ENCODE results near the gene ARHGEF10L.

ARHGEF10L gene

DNA sequence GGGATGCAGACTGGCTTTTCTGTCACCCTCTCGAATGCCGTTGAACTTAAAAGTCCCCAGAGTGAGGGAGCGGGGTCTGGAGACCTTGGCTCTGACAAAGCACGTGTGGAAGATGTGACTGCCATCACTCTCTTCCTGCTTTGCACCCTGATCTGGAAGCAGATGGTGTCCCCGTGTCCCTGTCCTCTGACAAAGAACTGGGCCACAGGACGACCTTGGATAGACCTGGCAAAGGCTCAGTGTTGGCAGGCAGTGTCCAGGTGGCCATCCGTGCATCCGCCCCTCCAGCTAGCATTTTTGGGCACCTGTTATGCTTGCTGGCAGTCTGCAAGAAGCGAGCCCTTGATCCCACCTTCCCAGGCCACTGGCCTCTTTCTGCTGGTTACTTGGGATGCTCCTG, 27.4 kb downstream of the ARHGEF10L start:
- no peak for TF ChIP-seq EZH2phosphoT487 (conservative IDR thresholded peaks at IDR 0.05; ENCODE audit: low read length)
- TF ChIP-seq, protein P1, sequence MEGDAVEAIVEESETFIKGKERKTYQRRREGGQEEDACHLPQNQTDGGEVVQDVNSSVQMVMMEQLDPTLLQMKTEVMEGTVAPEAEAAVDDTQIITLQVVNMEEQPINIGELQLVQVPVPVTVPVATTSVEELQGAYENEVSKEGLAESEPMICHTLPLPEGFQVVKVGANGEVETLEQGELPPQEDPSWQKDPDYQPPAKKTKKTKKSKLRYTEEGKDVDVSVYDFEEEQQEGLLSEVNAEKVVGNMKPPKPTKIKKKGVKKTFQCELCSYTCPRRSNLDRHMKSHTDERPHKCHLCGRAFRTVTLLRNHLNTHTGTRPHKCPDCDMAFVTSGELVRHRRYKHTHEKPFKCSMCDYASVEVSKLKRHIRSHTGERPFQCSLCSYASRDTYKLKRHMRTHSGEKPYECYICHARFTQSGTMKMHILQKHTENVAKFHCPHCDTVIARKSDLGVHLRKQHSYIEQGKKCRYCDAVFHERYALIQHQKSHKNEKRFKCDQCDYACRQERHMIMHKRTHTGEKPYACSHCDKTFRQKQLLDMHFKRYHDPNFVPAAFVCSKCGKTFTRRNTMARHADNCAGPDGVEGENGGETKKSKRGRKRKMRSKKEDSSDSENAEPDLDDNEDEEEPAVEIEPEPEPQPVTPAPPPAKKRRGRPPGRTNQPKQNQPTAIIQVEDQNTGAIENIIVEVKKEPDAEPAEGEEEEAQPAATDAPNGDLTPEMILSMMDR (IDR thresholded peaks at IDR 0.05; ENCODE audit: insufficient read depth, low read length, poor library complexity, severe bottlenecking): no peak
- no peaks in the 10 kb centered on the region for H3K9me2 ChIP-seq (replicated peaks; ENCODE audit: insufficient read depth, low read length)
- no peaks in the 10 kb centered on the region for H3K79me2 ChIP-seq (ENCODE audit: insufficient read depth, low read length)
- no peak overlapping the region for H3K4me2 ChIP-seq (ENCODE audit: low read depth, low read length, poor library complexity, severe bottlenecking)
- H3K9me3 ChIP-seq (ENCODE audit: insufficient read depth, low read length): no peaks in the 10 kb centered on the region
- no peak overlapping the region for H2AFZ ChIP-seq (ENCODE audit: low read depth, low read length, severe bottlenecking)
- no peak overlapping the region for H3K4me3 ChIP-seq (ENCODE audit: insufficient read depth, low read length, poor library complexity, severe bottlenecking)
- no peak overlapping the region for H3K27ac ChIP-seq (ENCODE audit: low read depth, low read length)
- H4K20me1 ChIP-seq (ENCODE audit: low read depth, low read length): no peaks in the 10 kb centered on the region
- H3K36me3 ChIP-seq (ENCODE audit: low read length): no peaks in the 10 kb centered on the region
- H3K9ac ChIP-seq (ENCODE audit: low read length): no peak overlapping the region
- H3K27me3 ChIP-seq (ENCODE audit: low read length): no peaks in the 10 kb centered on the region
- no peaks in the 10 kb centered on the region for H3F3A ChIP-seq (ENCODE audit: insufficient read depth)

DNA sequence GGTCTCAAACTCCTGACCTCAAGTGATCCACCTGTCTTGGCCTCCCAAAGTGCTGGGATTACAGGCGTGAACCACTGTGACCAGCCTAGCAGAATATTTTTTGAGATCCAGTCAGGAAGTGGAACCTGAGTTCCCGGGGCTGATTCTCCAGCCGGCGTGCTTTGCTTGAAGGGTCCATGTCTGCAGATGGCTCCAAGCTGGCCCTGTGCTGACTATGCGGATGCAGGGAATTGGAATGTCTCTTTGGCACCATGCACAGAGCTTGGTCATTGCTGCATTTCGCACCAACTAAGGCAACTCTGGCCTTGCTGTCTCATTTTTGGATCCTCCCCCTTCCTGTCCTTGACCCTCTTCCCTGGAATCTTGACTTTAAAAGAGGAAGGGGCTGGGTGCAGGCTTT, 28.1 kb downstream of the ARHGEF10L start:
- no peak overlapping the region for H3K9ac ChIP-seq (ENCODE audit: low read length)
- no peak overlapping the region for H2AFZ ChIP-seq (ENCODE audit: low read depth, low read length, severe bottlenecking)
- H4K20me1 ChIP-seq (ENCODE audit: low read depth, low read length): no peaks in the 10 kb centered on the region
- no peaks in the 10 kb centered on the region for H3K79me2 ChIP-seq (ENCODE audit: insufficient read depth, low read length)
- H3K9me3 ChIP-seq (ENCODE audit: insufficient read depth, low read length): no peaks in the 10 kb centered on the region
- H3K27me3 ChIP-seq (ENCODE audit: low read length): no peaks in the 10 kb centered on the region
- no peak overlapping the region for H3K27ac ChIP-seq (ENCODE audit: low read depth, low read length)
- no peaks in the 10 kb centered on the region for H3K36me3 ChIP-seq (ENCODE audit: low read length)
- H3F3A ChIP-seq (ENCODE audit: insufficient read depth): no peaks in the 10 kb centered on the region
- H3K9me2 ChIP-seq (replicated peaks; ENCODE audit: insufficient read depth, low read length): no peaks in the 10 kb centered on the region
- no peak overlapping the region for H3K4me3 ChIP-seq (ENCODE audit: insufficient read depth, low read length, poor library complexity, severe bottlenecking)
- TF ChIP-seq EZH2phosphoT487 (conservative IDR thresholded peaks at IDR 0.05; ENCODE audit: low read length): no peak
- TF ChIP-seq, protein P1 (IDR thresholded peaks at IDR 0.05; ENCODE audit: insufficient read depth, low read length, poor library complexity, severe bottlenecking): no peak
- H3K4me2 ChIP-seq (ENCODE audit: low read depth, low read length, poor library complexity, severe bottlenecking): no peak overlapping the region

DNA sequence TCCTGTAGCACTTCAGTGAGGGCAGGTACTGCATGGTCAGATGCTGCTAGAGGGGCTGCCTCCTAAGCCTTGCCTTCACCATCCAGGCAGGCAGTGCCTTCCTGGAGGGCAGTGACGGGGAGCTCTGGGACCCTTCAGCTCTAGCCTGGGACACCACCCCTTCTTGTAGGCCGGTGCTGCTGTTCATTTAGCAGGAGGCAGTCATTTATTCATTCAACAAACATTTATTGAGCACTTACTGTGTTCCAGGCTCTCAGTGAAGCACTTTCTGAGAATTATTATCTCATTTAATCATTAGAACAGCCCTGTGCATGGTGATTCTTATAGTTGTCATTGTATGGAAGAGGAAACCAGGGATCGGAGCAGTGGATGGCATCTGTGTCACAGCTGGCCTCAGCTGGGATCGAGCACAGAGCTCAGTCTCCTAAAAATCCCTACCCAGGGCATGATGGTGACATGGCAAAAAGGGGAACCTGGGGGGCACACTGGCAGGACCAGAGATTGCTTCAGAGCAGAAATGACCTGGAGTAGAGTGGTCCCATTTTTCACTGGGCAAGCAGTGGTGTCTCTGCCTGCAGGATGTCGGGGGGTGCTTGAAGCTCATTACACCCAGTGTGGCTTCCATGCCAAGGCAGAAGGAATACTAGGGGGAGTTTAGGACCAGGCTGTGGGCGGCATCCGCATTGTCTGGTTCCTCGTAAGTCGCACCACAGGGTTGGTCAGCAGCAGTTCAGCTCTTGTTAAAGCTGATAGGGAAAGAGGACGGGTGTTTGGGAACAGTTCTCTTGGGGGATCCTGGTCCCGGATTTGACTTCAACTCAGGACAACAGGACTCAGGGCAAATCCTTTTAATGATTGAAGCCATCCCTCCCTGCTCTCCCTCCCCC, 28.8 kb downstream of the ARHGEF10L start:
- Histone ChIP-seq H3K9me2 (replicated peaks; ENCODE audit: insufficient read depth, low read length) (no peaks in the 10 kb centered on the region), H3K4me2 (ENCODE audit: low read depth, low read length, poor library complexity, severe bottlenecking) (no peak overlapping the region), H3K27ac (ENCODE audit: low read depth, low read length) (no peak overlapping the region), H2AFZ (ENCODE audit: low read depth, low read length, severe bottlenecking) (no peak overlapping the region), H4K20me1 (ENCODE audit: low read depth, low read length) (no peaks in the 10 kb centered on the region), H3K27me3 (ENCODE audit: low read length) (no peaks in the 10 kb centered on the region), H3K4me3 (ENCODE audit: insufficient read depth, low read length, poor library complexity, severe bottlenecking) (no peak overlapping the region), H3K9ac (ENCODE audit: low read length) (no peak overlapping the region), H3F3A (ENCODE audit: insufficient read depth) (no peaks in the 10 kb centered on the region), H3K79me2 (ENCODE audit: insufficient read depth, low read length) (no peaks in the 10 kb centered on the region), H3K36me3 (ENCODE audit: low read length) (no peaks in the 10 kb centered on the region), H3K9me3 (ENCODE audit: insufficient read depth, low read length) (no peaks in the 10 kb centered on the region)
- TF ChIP-seq, protein P1 (IDR thresholded peaks at IDR 0.05; ENCODE audit: insufficient read depth, low read length, poor library complexity, severe bottlenecking): no peak
- no peak for TF ChIP-seq EZH2phosphoT487 (conservative IDR thresholded peaks at IDR 0.05; ENCODE audit: low read length)
